GM19351 (cell line): ENCODE results near the gene CXCL12.

Experiments used
- ATAC-seq: cut with Tn5 transposase; IDR thresholded peaks from one replicate; pipeline ENCODE4 v1.9.1; 2021; ENCODE audit warnings: mild to moderate bottlenecking, moderate library complexity; ENCODE audit not compliant: unreplicated experiment

The CXCL12 gene

DNA sequence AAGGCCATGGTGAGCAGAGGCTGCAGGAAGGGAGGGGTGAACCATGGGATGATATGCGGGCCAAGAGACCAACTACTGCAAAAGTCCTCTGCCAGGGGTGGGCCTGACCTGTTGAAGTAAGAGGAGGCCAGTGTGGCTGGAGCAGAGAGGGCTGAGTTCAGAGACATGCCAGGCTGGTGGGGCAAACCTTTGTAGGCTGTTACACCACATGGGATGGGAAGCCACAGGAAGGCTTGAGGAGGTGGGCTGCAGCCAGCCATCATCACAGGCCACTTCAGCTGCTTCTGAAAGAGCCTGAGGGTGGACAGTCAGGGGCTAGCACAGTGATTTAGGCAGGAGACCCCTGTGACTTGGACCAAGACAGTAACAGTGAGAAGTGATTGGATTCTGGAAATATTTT is 20.3 kb downstream of the CXCL12 start:
- ATAC-seq = no peak

DNA sequence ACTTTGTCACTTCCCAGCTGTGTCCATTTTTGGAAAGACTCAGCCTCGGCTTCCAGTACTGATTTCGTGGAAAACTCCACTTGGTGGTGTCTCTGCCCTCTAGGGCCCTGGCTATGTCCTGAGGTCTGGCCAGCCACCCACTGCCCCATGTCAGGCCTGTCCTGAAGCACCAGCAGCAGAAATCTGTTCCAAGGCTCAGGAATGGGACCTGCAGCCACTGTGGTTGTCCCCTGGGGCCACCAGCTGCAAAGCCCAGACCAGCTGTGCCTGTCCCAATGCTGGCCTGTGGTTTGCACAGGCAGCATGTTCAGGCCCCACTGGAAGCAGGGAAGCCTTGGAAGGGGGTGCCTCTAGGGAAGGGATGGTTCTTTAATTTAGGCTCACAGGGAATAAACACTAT is 21.2 kb downstream of the CXCL12 start:
- ATAC-seq = no peak

DNA sequence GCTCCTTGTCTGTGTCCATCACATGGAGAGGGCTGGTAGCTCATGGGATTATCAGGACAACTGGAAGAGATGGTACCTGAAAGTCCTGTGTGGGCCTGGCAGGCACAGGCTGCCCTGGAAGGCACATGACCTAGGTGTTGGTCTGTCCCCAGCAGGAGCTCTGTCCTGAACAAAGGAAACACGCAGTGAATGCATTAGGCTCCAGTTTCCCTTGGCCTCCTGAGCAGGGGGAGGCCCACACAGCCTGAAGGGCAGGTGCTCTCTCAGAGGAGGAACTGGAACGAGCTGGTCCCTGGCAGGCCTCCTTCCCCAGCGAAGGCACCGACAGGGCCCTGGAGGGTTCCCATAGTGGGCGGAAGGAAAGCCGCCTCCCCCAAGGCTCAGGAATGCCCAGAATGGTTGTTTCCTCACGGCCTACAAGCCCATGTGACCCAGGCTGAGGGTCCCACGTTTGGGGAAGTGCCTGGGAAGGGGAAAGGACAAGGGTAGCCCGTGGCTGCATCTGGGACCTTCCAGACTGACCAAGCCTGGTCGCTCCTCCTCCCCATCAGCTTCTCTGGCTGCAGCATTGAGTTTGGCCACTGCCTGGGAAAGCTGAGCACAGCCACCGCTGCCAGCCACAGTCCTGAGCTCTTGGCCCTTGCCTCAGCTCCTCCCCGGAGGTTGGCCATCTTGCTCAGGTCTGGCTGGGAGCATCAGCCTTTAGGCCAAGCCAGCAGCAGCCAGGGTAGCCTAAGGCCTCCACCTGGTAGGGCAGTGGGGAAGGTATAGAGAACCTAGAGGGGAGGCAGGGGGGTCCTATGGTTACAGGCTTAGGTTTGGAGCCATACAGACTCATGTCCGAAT is 21.8 kb downstream of the CXCL12 start:
- no peak for ATAC-seq

DNA sequence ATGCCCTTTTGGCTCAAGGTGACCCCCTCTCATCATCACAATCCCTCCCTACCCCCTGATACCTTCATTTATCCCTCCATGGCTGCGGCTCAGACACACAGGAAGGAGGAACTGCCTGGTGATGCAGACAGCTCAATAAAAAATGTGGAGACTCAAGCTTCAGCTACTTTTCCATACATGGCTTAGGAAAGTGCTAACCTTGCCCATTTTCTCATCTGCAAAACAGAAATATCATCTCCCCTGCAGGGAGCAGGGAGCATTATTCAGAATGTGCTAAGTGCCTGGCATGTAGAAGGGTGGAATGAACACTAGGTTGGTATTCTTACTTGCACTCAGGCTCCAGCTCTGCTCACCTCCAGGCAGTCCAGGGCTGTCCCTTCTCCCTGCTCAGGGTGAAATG is 23.8 kb downstream of the CXCL12 start:
- no peak for ATAC-seq

DNA sequence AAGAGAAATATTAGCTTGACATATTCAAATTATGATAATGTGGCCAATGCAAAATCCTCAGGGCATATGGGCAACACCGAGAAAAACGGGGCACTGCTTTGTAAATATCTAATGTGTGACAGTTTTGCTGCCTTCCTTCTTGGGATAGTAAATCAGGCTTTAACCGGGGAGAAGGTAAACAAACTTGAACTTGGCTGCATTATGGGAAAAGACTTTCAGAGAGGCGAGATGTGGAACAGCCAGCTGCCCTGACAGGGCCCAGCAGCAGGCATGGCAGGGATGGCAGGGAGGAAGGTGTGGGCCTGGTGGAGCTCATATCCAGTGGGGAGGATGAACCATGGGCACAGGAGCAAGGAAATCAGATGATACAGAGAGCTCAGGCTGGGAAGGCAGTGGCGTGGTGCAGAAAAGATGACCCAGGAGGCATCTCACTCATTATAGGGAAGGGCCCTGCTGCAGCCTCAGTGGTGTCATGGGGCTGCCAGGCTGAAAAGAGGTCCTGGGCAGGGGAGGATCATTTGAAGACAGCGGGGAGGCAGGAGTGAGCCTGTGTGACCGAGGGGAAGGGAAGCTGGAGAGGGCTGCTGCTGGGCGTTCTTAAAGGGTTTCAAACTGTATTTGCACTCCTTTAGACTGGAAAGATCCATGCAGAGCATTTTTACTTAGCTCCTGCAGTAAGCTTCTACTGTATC is 26.7 kb downstream of the CXCL12 start:
- ATAC-seq = no peak

DNA sequence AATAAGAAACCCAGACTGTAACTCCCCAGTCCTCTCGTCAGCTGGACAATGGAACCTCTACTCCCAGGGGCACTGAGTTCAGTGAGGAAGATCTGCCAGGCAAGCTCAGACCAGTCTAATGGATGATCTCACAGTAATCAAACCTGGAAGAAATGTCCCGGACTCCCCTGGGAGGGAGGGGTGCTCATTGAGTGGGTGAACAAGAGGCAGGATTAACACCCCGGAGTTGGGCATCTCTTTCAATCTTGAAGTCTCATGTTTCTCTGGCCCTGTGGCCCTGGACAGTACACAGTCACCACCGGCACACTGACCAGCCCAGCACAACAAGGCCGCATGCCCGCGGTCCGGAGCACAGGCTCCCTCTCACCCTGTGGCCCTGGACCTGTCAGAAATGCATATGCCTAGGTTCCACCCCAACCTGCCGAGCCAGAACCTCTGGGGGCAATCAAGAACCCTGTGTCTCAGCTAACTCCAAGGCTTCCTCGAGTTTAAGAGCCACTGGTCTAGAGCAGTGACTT is 27.8 kb downstream of the CXCL12 start:
- no peak for ATAC-seq

DNA sequence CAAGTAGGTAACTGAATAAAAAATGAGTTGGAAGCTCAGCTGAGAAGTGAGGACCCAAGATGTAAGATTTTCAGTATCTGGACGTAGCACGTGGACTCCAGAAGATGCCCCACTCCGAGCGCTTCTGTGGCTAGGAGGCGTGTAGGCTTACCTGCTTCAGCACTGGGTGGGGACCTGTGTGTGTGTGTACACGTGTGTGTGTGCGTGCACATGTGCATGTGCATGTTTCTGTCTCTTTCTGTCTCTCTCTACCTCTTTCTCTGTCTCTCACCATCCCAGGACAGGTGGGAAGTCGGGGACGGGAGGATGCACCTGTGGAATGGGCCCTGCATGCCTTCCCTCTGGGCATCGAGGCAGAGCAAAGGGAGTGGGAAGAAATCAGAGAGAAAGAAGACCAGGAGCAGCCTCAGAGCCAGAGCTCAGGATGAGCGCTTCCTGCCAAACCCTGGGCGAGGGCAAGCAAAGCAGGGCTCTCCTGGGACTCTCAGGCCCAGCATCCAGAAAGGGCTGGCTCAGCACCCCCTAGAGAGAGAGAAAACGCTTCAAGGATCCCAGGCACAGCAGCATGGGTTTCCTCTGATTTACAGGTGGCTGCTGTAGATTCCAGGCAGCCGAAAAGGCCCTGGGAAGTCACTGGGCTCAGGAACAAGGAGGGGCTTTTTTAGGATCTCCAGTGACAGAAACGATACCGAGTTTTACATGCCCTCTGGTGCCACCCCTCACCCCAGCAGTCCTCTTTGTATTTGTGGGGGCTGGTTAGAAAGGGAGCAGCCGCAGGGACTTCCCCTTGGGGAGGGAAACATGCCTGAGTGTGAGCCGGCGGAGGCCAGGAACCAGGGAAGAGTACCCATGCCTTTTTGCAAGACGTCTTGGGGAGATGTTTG is 28.5 kb downstream of the CXCL12 start:
- ATAC-seq = no peak

DNA sequence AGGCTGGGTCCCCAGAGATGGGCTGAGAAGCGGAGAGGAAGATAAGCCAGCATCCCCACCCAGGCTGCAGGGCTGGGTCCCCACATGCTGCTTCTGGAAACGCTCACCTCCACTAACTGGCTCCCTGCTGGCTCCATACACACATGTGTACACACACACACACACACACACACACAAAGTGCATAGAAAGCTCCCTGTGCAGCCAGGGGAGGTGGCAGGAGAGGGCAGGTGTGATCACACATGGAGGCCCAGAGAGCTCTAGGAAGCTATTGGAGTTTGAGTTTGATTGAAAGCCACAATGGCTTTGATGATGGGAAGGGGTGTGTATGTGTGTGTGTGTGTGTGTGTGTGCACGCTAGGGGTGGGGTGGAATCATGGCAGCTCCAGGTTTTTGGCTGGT is 29.3 kb downstream of the CXCL12 start:
- ATAC-seq = no peak

DNA sequence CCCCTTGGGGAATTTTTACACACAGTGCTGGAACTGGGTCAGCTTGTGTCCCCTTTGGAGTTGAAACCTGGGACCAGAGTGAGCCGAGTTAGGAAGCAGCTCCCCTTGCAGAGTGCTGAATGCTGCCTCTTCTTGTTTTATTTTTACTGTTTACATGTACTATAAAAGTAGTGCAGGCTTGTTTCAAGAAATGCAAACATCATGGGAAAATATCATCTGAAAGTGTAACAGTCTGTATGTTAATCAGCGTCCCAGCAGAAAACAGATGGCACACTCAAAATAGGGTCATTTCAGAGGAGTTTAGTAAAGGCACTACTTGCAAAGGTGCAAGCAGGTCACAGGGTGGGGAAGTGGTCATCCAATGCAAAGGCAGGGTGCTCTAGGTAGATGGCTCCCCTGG is 30.1 kb downstream of the CXCL12 start:
- no peak for ATAC-seq

DNA sequence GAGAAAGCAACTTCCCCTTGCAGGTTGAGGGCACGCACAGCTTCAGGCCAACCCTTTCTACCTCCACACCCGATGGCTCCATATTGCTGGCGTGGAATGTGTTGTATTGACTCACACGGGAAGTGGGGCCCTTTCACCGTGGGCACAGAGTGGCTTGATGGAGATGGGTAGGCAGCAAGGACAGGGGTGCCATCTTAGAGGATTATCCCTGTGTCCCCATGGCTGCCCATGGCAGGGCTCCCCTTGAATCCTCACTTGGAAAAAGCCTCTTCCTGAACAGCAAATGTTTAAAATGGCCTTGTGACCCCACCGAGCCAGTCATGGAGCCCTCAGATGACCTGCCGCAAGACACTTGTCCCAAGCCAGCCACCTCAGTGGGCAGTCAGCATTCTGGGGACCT is 31.2 kb downstream of the CXCL12 start:
- no peak for ATAC-seq

DNA sequence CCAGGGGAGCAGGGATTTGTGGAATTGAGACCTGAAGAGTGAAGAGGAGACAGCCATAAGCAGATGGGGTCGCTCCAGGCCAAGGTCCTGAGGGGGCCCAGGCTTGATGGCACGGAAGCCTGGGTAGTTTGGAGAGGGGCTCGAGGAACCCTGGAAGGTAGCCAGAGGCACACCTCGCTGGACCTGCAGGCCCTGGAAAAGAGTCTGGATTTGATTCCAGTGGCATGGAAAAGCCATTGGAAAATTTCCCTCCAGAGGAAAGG is 31.8 kb downstream of the CXCL12 start:
- no peak for ATAC-seq

DNA sequence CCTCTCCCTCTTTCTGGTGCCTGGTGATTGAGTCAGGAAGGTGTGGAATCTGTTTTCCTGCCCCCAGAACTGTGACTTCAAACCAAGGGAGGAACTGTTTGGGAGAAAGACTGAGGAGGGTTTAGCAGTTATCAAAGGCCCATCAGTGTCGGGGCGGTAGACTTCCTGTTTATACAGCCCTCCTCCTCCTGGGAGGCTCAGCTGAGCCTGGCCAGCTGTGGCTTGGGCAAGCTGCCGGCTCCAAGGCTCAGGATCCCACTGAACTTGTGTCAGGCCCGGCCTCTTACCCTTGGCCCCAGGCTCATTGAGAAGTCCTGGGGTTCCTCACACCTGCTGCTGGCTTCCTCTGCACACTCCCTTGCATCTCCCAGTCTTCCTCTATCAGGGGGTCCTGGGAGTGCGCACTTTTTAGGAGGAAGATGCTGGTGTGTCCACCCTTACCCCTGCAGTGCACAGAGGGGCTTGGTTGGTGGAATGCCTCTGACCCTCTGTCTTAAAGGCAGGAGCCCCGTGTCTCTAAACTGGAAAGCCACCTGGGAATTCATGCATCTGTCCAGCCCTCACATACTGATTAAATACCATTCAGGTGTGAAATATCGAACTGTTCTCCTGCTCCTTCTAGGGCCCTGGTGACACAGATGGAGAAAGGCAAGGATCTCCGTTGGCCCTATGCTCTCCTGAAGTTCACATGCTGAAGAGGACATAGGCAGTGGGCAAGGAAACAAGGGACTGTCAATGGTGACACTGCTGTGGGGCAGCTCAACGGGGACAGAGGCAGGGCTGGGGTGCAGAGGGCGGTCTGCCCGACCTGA is 32.4 kb downstream of the CXCL12 start:
- ATAC-seq = no peak

DNA sequence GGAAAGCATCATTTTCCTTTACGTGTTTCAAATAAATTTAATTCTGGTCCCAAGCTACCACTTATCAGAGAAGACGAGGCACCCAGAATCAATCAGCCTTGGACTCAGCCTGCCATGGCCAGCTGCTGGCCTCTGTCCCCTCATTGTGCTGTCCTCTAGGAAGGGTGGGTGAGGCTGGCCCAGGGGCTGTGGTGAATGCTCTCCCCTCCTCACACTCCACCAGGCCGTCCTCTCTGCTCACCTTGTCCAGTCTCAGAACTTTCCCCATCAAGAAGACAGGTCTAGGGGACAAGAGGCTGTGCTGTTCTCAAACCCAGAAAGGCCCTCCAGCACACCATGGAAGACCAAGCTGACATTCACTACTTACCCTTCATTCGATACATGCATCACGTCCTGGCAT is 36.4 kb downstream of the CXCL12 start:
- ATAC-seq = no peak

DNA sequence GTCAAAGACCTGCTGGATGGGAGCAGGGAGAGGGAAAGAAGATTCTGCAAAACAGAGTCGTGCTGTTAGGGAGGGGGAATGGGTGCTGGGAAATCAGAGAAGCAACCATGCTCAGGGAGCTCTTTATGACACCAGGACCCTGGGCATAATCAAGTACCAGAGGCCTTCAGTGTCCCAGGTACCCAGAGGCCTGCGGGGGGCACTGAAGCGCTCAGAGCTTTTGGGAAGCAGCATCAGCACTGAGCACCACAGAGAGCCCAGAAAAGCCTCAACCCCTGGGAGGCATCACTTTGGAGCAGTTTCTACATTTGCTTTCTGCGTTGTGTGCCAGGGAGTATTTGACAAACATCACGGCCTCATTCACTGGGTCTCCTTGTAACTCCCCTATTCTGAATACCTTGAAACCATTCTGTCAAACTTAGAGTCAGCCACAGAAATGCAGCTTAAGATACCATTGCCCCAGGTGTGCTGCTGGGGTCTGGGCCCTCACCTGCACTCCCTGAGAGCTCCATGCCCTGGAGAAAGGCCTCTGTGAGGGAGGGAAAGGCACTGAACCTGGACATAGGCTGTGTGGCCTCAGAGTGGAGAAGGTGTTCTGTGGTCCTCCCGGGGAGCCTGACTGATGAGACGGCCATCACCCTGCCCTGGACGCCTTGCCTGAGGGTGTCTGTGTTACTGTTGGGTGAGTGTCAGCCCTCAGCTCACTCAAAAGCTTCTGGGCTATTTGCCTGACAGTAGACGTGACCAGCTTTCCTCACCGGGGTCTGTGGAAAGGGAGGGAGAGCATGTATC is 37.1 kb downstream of the CXCL12 start:
- no peak for ATAC-seq

DNA sequence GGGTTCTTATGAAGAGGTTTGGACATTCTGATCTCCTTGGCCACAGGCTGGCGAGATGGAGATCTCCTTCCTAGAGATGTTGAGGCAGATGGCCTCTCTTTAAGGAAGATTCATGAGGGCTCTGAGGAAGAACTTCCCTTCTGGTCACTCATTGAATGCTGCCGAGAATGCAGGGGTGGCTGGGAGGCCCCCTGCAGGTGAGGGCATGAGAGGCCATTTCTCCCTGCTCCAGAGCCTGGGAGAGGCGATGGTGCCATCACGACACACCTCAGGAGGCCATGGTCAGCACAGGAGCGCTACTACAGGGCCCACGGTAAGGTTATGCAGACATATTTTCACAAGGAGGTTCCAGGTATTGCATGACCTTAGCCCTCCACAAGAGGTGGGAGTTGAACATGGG is 40.2 kb downstream of the CXCL12 start:
- ATAC-seq = no peak

DNA sequence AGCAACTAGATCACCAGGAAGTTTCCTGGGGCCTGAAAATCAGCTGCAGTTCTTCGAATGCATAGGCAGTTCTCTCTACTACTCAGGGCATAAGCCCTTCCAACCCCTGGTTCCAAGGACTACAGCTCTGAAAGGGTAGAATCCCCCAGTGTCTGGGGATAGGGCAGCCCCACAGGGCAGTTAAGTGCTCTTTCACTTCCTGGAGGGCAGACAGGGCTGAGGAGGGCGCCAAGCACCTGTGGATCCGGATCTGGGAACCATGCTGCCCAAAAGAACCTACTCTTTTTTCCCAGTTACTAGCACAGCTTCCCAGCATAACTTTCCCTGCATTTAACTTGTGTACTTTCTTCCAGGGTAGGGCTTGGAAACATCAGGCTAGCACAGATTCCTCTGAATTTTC is 41.1 kb downstream of the CXCL12 start:
- no peak for ATAC-seq

DNA sequence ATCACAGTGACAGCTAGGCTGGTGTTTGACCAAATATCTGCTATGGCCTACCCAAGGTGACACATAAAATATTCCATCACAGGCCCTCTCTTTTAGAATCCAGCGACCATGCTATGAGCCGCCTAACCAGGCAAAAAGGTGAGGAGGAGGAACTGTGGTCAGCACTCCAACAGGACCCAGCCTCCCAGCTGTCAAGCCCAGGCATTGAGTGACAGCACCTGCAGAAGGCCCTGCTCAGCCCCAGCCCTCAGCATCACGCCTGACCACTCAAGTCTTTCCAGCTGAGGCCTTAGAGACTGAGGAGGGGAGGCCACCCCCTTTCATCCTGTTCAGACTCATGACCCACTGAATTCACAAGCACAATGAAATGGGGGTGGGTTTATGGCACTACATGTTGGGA is 43.0 kb downstream of the CXCL12 start:
- ATAC-seq = no peak

DNA sequence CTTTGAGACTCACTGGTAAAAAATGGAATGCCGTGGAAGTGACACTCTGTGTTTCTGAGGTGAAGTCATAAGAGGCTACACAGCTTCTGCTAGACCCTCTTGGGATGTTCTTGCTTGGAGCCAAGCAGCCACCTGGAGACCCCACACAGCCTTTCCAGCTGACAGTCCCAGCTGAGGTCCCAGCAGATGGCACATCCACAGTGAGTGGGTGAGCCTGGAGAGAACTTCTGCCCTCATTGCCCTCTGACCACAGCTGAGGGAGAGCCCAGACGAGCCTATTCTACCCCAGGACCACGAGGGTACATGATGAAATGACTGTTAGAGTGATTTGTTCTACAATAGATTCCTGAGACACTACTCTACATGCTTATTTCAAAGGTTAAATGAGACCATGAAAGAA is 44.3 kb downstream of the CXCL12 start:
- no peak for ATAC-seq

DNA sequence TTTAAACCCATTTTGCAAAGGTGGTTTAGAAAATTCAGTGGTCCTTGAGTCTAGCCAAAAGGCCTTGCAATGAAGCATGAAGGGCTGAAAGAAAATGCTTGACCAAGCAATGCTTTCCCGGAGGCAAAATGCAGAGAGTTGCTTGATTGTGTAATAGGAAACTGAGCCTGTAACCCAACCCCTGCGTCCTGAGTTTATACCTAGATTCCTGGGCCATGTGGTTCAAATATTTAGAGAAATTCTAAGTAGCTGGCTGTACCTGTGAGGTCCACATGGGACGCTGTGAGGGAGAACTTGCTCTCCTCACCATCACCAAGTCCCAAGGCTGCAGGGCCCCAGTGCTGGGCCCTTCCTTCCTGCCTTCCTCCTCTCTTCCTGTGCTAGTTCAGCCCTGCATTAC is 45.7 kb downstream of the CXCL12 start:
- ATAC-seq = no peak

DNA sequence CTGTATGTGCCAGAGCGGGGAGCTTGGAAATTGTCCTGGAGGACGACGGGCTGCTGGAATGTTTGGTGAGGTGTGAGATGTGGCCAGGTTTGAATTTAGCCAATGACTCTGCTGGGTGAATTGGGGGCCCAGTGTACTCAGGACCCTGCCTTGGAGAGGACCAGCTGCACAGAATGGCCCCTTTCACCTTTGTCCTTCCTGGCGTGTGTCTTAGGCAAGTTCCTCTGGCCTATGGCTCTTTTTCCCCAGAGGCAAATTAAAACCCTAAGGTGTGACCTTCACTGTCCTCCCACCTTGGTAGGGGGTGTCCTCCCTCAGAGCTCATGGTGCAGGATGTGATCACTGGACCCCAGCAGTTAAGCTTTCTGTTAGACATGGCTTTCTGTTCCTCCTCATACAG is 47.8 kb downstream of the CXCL12 start:
- no peak for ATAC-seq
